ENCODE results near the gene SPATA6L.

Gene SPATA6L

GRCh38 chr9:4591123-4591500 lies 75.2 kb downstream of the SPATA6L start:
- Histone ChIP-seq H3K9me2 (replicated peaks; ENCODE audit: insufficient read depth, low read length) (no peaks in the 10 kb centered on the region), H3K9me3 (ENCODE audit: insufficient read depth, low read length) (no peaks in the 10 kb centered on the region), H3K4me3 (ENCODE audit: insufficient read depth, low read length, poor library complexity, severe bottlenecking) (no peak overlapping the region), H4K20me1 (ENCODE audit: low read depth, low read length) (no peaks in the 10 kb centered on the region), H3F3A (ENCODE audit: insufficient read depth) (no peaks in the 10 kb centered on the region), H3K9ac (ENCODE audit: low read length) (no peak overlapping the region), H3K36me3 (ENCODE audit: low read length) (no peaks in the 10 kb centered on the region), H3K27me3 (ENCODE audit: low read length) (no peaks in the 10 kb centered on the region), H3K79me2 (ENCODE audit: insufficient read depth, low read length) (no peaks in the 10 kb centered on the region), H2AFZ (ENCODE audit: low read depth, low read length, severe bottlenecking) (no peak overlapping the region), H3K4me2 (ENCODE audit: low read depth, low read length, poor library complexity, severe bottlenecking) (no peak overlapping the region), H3K27ac (ENCODE audit: low read depth, low read length) (no peak overlapping the region)
- TF ChIP-seq CTCF (IDR thresholded peaks at IDR 0.05; ENCODE audit: insufficient read depth, low read length, poor library complexity, severe bottlenecking) (no peak), EZH2phosphoT487 (conservative IDR thresholded peaks at IDR 0.05; ENCODE audit: low read length) (no peak)

GRCh38 chr9:4590430-4591122 lies 75.7 kb downstream of the SPATA6L start:
- Histone ChIP-seq H3K9ac (ENCODE audit: low read length) (no peak overlapping the region), H4K20me1 (ENCODE audit: low read depth, low read length) (no peaks in the 10 kb centered on the region), H3K4me2 (ENCODE audit: low read depth, low read length, poor library complexity, severe bottlenecking) (no peak overlapping the region), H3K4me3 (ENCODE audit: insufficient read depth, low read length, poor library complexity, severe bottlenecking) (no peak overlapping the region), H3K79me2 (ENCODE audit: insufficient read depth, low read length) (no peaks in the 10 kb centered on the region), H3K27ac (ENCODE audit: low read depth, low read length) (no peak overlapping the region), H3K27me3 (ENCODE audit: low read length) (no peaks in the 10 kb centered on the region), H3F3A (ENCODE audit: insufficient read depth) (no peaks in the 10 kb centered on the region), H2AFZ (ENCODE audit: low read depth, low read length, severe bottlenecking) (no peak overlapping the region), H3K36me3 (ENCODE audit: low read length) (no peaks in the 10 kb centered on the region), H3K9me2 (replicated peaks; ENCODE audit: insufficient read depth, low read length) (no peaks in the 10 kb centered on the region), H3K9me3 (ENCODE audit: insufficient read depth, low read length) (no peaks in the 10 kb centered on the region)
- TF ChIP-seq EZH2phosphoT487 (conservative IDR thresholded peaks at IDR 0.05; ENCODE audit: low read length) = no peak
- no peak for TF ChIP-seq CTCF (IDR thresholded peaks at IDR 0.05; ENCODE audit: insufficient read depth, low read length, poor library complexity, severe bottlenecking)

- Histone ChIP-seq H4K20me1 (ENCODE audit: low read depth, low read length) (no peaks in the 10 kb centered on the region), H3K9me3 (ENCODE audit: insufficient read depth, low read length) (no peaks in the 10 kb centered on the region), H3K27ac (ENCODE audit: low read depth, low read length) (no peak overlapping the region), H3K27me3 (ENCODE audit: low read length) (no peaks in the 10 kb centered on the region), H3K4me3 (ENCODE audit: insufficient read depth, low read length, poor library complexity, severe bottlenecking) (no peak overlapping the region), H2AFZ (ENCODE audit: low read depth, low read length, severe bottlenecking) (no peak overlapping the region), H3F3A (ENCODE audit: insufficient read depth) (no peaks in the 10 kb centered on the region), H3K9ac (ENCODE audit: low read length) (no peak overlapping the region), H3K79me2 (ENCODE audit: insufficient read depth, low read length) (no peaks in the 10 kb centered on the region), H3K36me3 (ENCODE audit: low read length) (no peaks in the 10 kb centered on the region), H3K4me2 (ENCODE audit: low read depth, low read length, poor library complexity, severe bottlenecking) (no peak overlapping the region), H3K9me2 (replicated peaks; ENCODE audit: insufficient read depth, low read length) (no peaks in the 10 kb centered on the region)
- no peak for TF ChIP-seq EZH2phosphoT487 (conservative IDR thresholded peaks at IDR 0.05; ENCODE audit: low read length)
- no peak for TF ChIP-seq CTCF (IDR thresholded peaks at IDR 0.05; ENCODE audit: insufficient read depth, low read length, poor library complexity, severe bottlenecking)
These were observed 77.6 kb downstream of the SPATA6L start for GRCh38 chr9:4588721-4589120.

Data from SU-DHL-6 (cell line).